A549 treated with RU486 at 1 μM for 4 hours (cell line): Measurements from ENCODE around the gene MIR17HG. TPM values are rescaled to one million over a fixed set of nuclear protein-coding genes. Genes with fewer than 3 reads are reported as not detected.

Source experiments
- total RNA-seq: library from RNA; stranded (reverse); fragments of 200-300 nt; extraction: Qiagen RNA extraction; gene quantifications from 5 replicates; pipeline ENCODE4 v1.2.3, GENCODE V29; 2022; ENCODE audit warnings: low read depth

The MIR17HG gene
- 0.69 to 2.3 TPM (median 1.4 TPM) in 5 replicates for total RNA-seq

DNA sequence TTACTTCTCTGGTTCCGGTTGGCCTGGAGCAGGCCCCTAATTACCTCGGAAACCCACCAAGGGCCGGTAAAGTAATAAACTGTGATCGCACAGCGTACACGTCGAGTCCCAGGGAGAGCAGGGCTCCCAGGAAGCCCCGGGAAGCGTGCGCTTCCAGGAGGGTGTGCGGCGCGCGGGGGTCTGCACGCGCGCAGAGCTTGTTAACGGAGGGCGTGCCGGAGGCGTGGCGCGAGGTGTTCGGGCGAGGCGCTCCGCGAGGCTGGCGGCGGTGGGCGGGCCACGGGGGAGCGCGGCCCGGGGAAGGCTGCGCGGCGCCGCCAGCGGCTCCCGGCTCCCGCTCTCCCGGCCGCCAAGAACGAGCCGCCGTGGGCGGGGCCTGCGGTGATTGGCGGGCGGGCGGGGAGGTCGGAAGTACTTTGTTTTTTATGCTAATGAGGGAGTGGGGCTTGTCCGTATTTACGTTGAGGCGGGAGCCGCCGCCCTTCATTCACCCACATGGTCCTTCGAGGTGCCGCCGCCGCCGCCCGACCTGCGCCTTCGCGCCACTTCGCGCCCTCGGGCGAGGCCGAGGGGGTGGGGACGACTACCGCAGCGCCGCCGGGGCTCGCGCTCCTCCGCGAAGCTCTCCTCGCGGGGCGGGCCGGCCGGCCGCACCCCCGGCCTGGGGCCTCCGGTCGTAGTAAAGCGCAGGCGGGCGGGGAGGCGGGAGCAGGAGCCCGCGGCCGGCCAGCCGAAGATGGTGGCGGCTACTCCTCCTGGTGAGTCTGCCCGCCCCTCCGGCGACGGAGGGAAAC lies at the start of gene MIR17HG:
Gene MIR17HG (plus strand): TSS at position 486 of the 794 bp plus-strand sequence.

DNA sequence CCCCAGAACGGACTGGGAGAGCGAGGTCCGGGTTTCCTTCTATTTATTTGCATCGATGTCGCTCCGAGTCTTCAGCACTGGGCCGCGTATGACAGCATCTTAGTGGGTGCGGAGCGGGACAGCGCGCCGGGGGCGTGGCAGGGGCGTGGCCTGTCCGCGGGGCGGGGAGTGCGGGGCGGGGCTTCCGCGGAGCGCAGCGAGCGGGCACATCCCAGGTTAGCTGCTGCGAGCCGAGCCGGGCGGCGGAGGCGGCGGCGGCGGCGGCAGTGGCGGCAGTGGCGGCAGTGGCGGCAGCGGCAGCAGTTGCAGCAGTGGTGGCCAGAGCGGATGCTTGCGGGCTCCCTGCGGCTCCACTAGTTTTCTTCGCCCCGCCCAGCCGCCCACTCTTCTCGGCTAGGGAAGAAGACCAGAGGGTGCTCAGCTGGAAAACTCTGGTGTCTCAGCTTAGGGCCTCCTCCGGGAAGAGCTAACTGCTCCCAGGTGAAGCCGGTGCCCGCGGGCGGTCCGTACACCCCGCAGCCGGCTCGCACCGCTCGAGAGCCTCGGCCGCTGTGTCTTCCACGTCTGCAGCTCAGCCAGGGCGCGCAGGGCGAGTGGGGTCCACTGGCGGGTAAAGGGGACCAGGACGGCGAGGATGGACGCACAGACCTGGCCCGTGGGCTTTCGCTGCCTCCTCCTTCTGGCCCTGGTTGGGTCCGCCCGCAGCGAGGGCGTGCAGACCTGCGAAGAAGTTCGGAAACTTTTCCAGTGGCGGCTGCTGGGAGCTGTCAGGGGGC lies 51.1 kb downstream of the MIR17HG start, which contains the start of gene GPC5:
Gene GPC5 (plus strand): TSS at position 209 of the 776 bp plus-strand sequence.

Other genes starting within 250 kb of the MIR17HG start
- not detected in 5 replicates for gene GPC5, start 50.9 kb downstream of the MIR17HG start, total RNA-seq